ENCODE measurements around the gene MGAT5B.
"Not testable (repeated sequence)": the region's sequence is repeated elsewhere in the genome, so short reads cannot be mapped to it uniquely, and the experiment has no call there.

The MGAT5B gene

GRCh38 chr17:76968707-76969597 lies 100.7 kb downstream of the MGAT5B start:
- DNase-seq (ENCODE audit: low spot score in 2 of 2): peak; percentile 66 to 74
- Histone ChIP-seq H3K4me3 (peak overlapping the region; percentile 23), H3K27me3 (ENCODE audit: low read depth) (0 out of 2 replicates have a peak, but pooled peaks cover 2% of the 10 kb centered on the region), H3K9me3 (no peaks in the 10 kb centered on the region), H3K36me3 (replicated peaks) (no peaks in the 10 kb centered on the region), H3K4me1 (peaks cover 11% of the 10 kb centered on the region)
- in situ Hi-C loops (cut with MboI; ENCODE audit: low sequenced_read_pairs): no loop called here

GRCh38 chr17:76969598-76970172 lies 101.5 kb downstream of the MGAT5B start:
- no peaks in the 10 kb centered on the region for H3K36me3 ChIP-seq (replicated peaks)
- 0 out of 2 replicates have a peak, but pooled peaks cover 2% of the 10 kb centered on the region for H3K27me3 ChIP-seq (ENCODE audit: low read depth)
- H3K4me3 ChIP-seq: peak overlapping the region; percentile 23
- no peak for DNase-seq (ENCODE audit: low spot score in 2 of 2)
- peaks cover 11% of the 10 kb centered on the region for H3K4me1 ChIP-seq
- no peaks in the 10 kb centered on the region for H3K9me3 ChIP-seq
- in situ Hi-C loops (cut with MboI; ENCODE audit: low sequenced_read_pairs): no loop called here

DNA sequence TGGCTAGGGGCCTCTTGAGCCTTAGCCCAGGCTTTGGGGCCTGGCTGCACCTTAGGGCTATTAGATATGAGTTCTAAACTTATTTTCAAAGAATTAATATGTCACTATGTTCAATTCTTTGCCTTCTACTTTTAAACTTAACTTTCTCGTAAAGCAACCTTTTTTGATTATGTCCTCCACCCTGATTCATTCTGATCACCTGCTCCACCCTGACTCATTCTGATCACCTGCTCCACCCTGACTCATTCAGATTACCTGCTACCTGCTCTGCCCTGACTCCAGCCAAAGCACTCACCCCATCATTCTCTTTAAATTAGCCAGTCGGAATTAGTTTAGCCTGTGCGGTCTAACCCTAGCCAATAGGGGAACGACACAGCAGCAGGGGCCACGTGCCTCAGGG lies 102.0 kb downstream of the MGAT5B start:
- H3K27me3 ChIP-seq (ENCODE audit: low read depth); H3K36me3 ChIP-seq (replicated peaks); H3K4me3 ChIP-seq; in situ Hi-C loops (cut with MboI; ENCODE audit: low sequenced_read_pairs); H3K9me3 ChIP-seq; DNase-seq (ENCODE audit: low spot score in 2 of 2): not testable (repeated sequence)
- H3K4me1 ChIP-seq: peaks cover 11% of the 10 kb centered on the region

GRCh38 chr17:76972046-76972641 lies 103.9 kb downstream of the MGAT5B start:
- in situ Hi-C loops (cut with MboI; ENCODE audit: low sequenced_read_pairs): no loop called here
- H3K36me3 ChIP-seq (replicated peaks): no peaks in the 10 kb centered on the region
- H3K4me1 ChIP-seq: peaks cover 11% of the 10 kb centered on the region
- no peak for DNase-seq (ENCODE audit: low spot score in 2 of 2)
- H3K27me3 ChIP-seq (ENCODE audit: low read depth): no peaks in the 10 kb centered on the region
- H3K9me3 ChIP-seq: no peaks in the 10 kb centered on the region
- no peak overlapping the region for H3K4me3 ChIP-seq

DNA sequence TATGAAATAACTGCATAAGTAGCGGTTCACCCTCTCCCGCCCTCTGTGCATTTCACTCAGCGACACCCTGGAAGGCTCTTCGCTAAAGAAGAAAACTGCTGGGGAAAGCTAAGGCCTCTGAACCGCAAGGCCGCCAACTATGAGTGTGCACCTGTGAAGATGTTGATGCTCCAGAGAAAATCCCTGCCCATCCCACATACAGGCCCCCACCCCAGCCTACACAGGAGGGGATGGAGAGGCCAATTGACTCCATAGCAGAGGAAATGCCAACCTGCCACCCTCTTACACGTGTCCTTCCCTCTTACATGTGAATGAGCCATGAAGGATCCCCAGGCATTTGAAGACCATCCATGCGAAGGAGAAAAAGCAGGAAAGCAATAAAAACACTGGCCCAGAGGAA lies 104.8 kb downstream of the MGAT5B start:
- in situ Hi-C loops (cut with MboI; ENCODE audit: low sequenced_read_pairs): no loop called here
- Histone ChIP-seq H3K9me3 (no peaks in the 10 kb centered on the region), H3K4me1 (peaks cover 11% of the 10 kb centered on the region), H3K36me3 (replicated peaks) (no peaks in the 10 kb centered on the region), H3K4me3 (no peak overlapping the region), H3K27me3 (ENCODE audit: low read depth) (no peaks in the 10 kb centered on the region)
- DNase-seq (ENCODE audit: low spot score in 2 of 2): no peak

DNA sequence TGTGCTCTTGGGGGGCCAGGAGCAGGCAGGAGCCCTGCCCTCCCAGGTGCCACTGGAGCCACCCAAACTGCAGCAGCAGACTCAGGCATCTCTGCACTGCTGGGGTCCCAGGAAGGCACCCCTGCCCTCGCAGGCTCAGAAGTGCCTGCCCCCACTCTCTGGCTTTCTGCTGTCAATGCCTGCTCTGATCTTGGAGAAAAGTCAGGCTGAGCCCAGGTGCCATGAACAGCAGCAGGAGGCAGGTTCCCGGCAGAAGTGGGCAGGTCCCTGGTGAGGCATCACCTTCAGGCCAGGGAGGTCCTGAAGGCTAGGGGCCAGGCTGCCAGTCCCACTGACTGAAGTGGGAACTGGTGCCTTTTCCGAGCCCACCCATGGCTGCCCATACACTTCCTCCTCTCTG lies 106.5 kb downstream of the MGAT5B start:
- in situ Hi-C loops (cut with MboI; ENCODE audit: low sequenced_read_pairs): no loop called here
- Histone ChIP-seq H3K4me1 (no peaks in the 10 kb centered on the region), H3K4me3 (no peak overlapping the region), H3K36me3 (replicated peaks) (no peaks in the 10 kb centered on the region), H3K9me3 (no peaks in the 10 kb centered on the region), H3K27me3 (ENCODE audit: low read depth) (no peaks in the 10 kb centered on the region)
- DNase-seq (ENCODE audit: low spot score in 2 of 2): no peak

- H3K36me3 ChIP-seq (replicated peaks); H3K27me3 ChIP-seq (ENCODE audit: low read depth); DNase-seq (ENCODE audit: low spot score in 2 of 2); H3K4me1 ChIP-seq; H3K4me3 ChIP-seq; in situ Hi-C loops (cut with MboI; ENCODE audit: low sequenced_read_pairs); H3K9me3 ChIP-seq: not testable (repeated sequence)
Observed at GRCh38 chr17:76978050-76978449, 109.8 kb downstream of the MGAT5B start.

- no peaks in the 10 kb centered on the region for H3K27me3 ChIP-seq (ENCODE audit: low read depth)
Observed at GRCh38 chr17:76981545-76982295, 113.5 kb downstream of the MGAT5B start.

GRCh38 chr17:76982408-76983074 lies 114.3 kb downstream of the MGAT5B start:
- H3K9me3 ChIP-seq: no peaks in the 10 kb centered on the region
- H3K36me3 ChIP-seq (replicated peaks): no peaks in the 10 kb centered on the region
- H3K4me1 ChIP-seq: no peaks in the 10 kb centered on the region
- H3K4me3 ChIP-seq: no peak overlapping the region
- DNase-seq (ENCODE audit: low spot score in 2 of 2): no peak
- in situ Hi-C loops (cut with MboI; ENCODE audit: low sequenced_read_pairs): no loop called here
- no peaks in the 10 kb centered on the region for H3K27me3 ChIP-seq (ENCODE audit: low read depth)

More at GRCh38 chr17:76981545-76982295, 113.5 kb downstream of the MGAT5B start:
- DNase-seq (ENCODE audit: low spot score in 2 of 2): no peak
- H3K9me3 ChIP-seq: no peaks in the 10 kb centered on the region
- in situ Hi-C loops (cut with MboI; ENCODE audit: low sequenced_read_pairs): no loop called here
- no peaks in the 10 kb centered on the region for H3K36me3 ChIP-seq (replicated peaks)
- H3K4me3 ChIP-seq: no peak overlapping the region
- H3K4me1 ChIP-seq: no peaks in the 10 kb centered on the region

- no peak for DNase-seq (ENCODE audit: low spot score in 2 of 2)
- Histone ChIP-seq H3K27me3 (ENCODE audit: low read depth) (no peaks in the 10 kb centered on the region), H3K4me3 (no peak overlapping the region), H3K36me3 (replicated peaks) (no peaks in the 10 kb centered on the region), H3K9me3 (no peaks in the 10 kb centered on the region), H3K4me1 (no peaks in the 10 kb centered on the region)
- in situ Hi-C loops (cut with MboI; ENCODE audit: low sequenced_read_pairs): no loop called here
Observed at GRCh38 chr17:76983075-76983775, 115.0 kb downstream of the MGAT5B start.

GRCh38 chr17:76986365-76986764 lies 118.2 kb downstream of the MGAT5B start:
- no peaks in the 10 kb centered on the region for H3K9me3 ChIP-seq
- no peak for DNase-seq (ENCODE audit: low spot score in 2 of 2)
- no peaks in the 10 kb centered on the region for H3K4me1 ChIP-seq
- H3K27me3 ChIP-seq (ENCODE audit: low read depth): no peaks in the 10 kb centered on the region
- in situ Hi-C loops (cut with MboI; ENCODE audit: low sequenced_read_pairs): no loop called here
- no peak overlapping the region for H3K4me3 ChIP-seq
- H3K36me3 ChIP-seq (replicated peaks): no peaks in the 10 kb centered on the region

DNA sequence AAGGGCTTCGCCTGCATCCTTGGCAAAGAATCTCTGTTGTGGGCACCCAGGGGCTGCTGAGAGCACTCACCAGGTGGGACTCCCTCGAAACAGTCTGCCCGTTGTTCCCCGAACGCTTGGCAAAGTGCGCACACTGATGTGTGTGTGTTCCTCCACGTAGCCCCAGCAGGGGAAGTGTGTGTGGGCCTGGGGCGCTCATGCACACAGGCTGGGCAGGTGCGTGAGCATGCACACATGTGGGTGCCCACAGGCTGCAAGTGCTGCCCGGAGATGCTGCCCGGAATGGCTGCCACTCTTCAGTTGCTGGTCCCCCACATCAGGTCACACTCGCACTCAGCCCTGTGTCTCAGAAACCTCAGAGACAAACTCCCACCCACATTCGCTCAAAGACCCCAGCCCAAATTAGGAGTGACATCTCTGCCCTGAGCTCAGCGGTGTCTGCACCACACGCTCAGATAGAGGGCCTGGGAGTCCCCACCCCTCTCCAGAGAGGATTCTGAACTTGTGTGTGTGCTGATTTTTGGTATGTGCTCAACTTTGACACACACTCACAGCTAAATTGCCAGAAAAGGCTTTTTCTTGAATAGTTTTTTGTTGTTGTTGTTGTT lies 119.4 kb downstream of the MGAT5B start:
- in situ Hi-C loops (cut with MboI; ENCODE audit: low sequenced_read_pairs): no loop called here
- H3K4me1 ChIP-seq: no peaks in the 10 kb centered on the region
- H3K27me3 ChIP-seq (ENCODE audit: low read depth): no peaks in the 10 kb centered on the region
- no peak for DNase-seq (ENCODE audit: low spot score in 2 of 2)
- no peaks in the 10 kb centered on the region for H3K9me3 ChIP-seq
- H3K36me3 ChIP-seq (replicated peaks): no peaks in the 10 kb centered on the region
- no peak overlapping the region for H3K4me3 ChIP-seq

Measured in HAP-1 (cell line).